NT2/D1 (cell line): ENCODE data around the gene LHX3.
A peak's percentile ranks its signal among the peaks of the same experiment; 100 is the strongest.

Experiments used
- DNase-seq: peaks from one replicate; pipeline ENCODE4 v3.0.0-alpha.2; 2011; ENCODE audit warnings: low read depth, low spot score
- H3K27me3 ChIP-seq: 2 replicates; pipeline ENCODE4 v1.6.0; 2011; ENCODE audit warnings: mild to moderate bottlenecking; ENCODE audit not compliant: insufficient read length, insufficient read depth
- H3K36me3 ChIP-seq: 2 replicates; pipeline ENCODE4 v1.6.1; 2011; ENCODE audit warnings: mild to moderate bottlenecking, low read length, mixed read lengths; ENCODE audit not compliant: insufficient read depth, insufficient read length
- H3K4me1 ChIP-seq: 2 replicates; pipeline ENCODE4 v1.5.1; 2011; ENCODE audit not compliant: insufficient read depth, insufficient read length
- H3K4me3 ChIP-seq: 2 replicates; pipeline ENCODE4 v1.5.1; 2011; ENCODE audit warnings: low read depth; ENCODE audit not compliant: insufficient read length
- H3K9ac ChIP-seq: 2 replicates; pipeline ENCODE4 v1.6.0; 2011; ENCODE audit warnings: low read depth; ENCODE audit not compliant: insufficient read length
- H3K9me3 ChIP-seq: 2 replicates; pipeline ENCODE4 v1.5.1; 2011; ENCODE audit warnings: mild to moderate bottlenecking, low read length; ENCODE audit not compliant: insufficient read depth
- SUZ12 ChIP-seq: IDR thresholded peaks from 2 replicates; pipeline ENCODE4 v1.6.1; 2011; ENCODE audit not compliant: insufficient read length, insufficient read depth; ENCODE audit errors: extremely low read depth
- YY1 ChIP-seq: IDR thresholded peaks from 2 replicates; pipeline ENCODE4 v1.6.1; 2011; ENCODE audit not compliant: insufficient read length, insufficient read depth
- ZNF274 ChIP-seq: IDR thresholded peaks from 2 replicates; pipeline ENCODE4 v1.6.1; 2011; ENCODE audit warnings: mild to moderate bottlenecking, low read depth, low read length

LHX3 gene

DNA sequence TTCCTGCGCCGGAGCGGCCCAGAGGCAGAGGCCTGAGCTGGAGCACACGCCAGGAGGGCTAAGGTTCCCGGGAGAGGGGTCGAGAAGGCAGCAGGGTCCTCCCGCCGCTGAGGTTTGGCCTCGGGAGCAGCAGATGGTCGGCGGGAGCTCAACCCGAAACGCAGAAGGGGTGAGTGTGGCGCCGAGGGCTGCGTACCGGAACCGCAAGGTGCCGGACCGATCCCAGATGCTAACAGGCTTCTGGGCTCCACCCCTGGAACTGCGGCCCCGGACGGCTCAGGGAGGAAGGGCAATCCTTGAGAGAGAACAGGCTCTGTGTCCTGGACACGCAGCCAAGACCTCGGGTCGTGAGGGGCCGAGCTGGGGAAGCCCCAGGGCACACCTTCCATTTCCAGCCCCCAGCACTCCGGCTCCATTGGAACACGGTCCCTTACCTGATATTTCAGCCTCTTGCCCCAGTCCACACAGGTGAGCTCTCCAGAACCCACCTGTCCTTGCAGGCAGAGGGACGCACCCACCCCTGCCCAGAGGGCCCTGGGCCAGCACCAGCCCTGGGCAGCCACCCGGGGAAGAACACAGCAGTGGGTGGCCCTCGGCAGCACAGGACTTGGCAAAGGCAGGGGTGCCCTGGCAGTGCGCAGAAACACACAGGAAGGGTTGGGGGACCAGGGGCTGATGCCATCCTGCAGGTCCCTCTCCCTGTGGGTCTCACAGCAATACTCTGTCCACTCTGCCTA lies 1.4 kb downstream of the LHX3 start:
- H3K9ac ChIP-seq: no peak overlapping the region
- H3K27me3 ChIP-seq: peaks cover 72% of the 10 kb centered on the region
- H3K9me3 ChIP-seq: no peaks in the 10 kb centered on the region
- peak overlapping the region; percentile 5 for H3K4me3 ChIP-seq
- no peak for DNase-seq
- peaks cover 17% of the 10 kb centered on the region for H3K4me1 ChIP-seq
- H3K36me3 ChIP-seq: peaks cover 21% of the 10 kb centered on the region
- TF ChIP-seq SUZ12 (no peak), ZNF274 (no peak), YY1 (no peak)

- Histone ChIP-seq H3K9ac (no peak overlapping the region), H3K9me3 (no peaks in the 10 kb centered on the region), H3K36me3 (peaks cover 14% of the 10 kb centered on the region), H3K4me1 (peaks cover 17% of the 10 kb centered on the region), H3K4me3 (peak overlapping the region; percentile 15), H3K27me3 (peaks cover 80% of the 10 kb centered on the region)
- DNase-seq: no peak
- TF ChIP-seq ZNF274 (no peak), SUZ12 (peak; percentile 46), YY1 (no peak)
Measured at GRCh38 chr9:136202454-136203407, 2.2 kb downstream of the LHX3 start.

DNA sequence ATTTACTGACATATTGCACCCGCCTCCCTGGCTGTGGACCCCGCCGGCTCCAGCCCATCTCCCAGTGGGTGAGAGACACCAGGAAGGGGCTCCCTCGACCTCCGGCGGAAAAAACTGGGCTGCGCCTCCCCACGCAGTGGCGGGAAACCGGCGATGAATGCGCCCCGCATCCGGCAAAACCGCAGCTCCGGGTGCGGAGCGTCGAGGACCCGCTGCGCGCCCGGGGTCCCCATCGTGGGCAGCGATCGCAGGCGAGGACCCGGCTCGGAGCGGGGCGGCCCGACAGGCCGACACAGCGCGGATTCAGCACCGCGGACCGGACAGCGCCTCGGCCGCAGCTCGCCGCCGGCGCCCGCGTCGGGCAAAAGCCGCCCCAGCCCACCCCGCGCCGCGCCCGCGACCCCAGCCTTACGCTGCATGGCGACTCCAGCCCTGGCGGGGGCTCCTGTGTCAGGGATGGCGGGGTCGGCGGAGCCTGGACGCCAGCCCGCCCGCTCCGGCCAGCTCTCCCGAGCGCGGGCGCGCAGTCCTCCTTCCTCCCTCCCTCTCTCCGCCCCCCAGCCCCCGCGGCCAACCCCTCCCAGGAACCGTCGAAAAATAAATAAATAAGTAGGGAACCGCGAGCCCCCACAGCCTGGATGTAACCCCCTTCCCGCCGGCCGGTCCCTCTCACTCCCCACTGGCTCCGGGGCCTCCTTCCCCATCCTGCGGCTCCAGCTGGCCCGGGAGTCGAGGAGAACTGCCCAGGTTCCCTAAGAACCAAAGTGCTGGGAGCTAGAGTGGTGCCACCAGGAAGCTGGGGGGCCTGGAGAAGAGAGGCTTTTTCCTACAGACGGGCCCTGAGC lies 3.1 kb downstream of the LHX3 start:
- H3K4me1 ChIP-seq: peaks cover 23% of the 10 kb centered on the region
- TF ChIP-seq SUZ12 (peak; percentile 91), YY1 (no peak)
- no peak for DNase-seq
- peaks cover 89% of the 10 kb centered on the region for H3K27me3 ChIP-seq
- peaks cover 10% of the 10 kb centered on the region for H3K36me3 ChIP-seq
- H3K4me3 ChIP-seq: no peak overlapping the region
- H3K9me3 ChIP-seq: no peaks in the 10 kb centered on the region
- H3K9ac ChIP-seq: no peak overlapping the region

GRCh38 chr9:136201174-136201573 lies 3.8 kb downstream of the LHX3 start:
- no peaks in the 10 kb centered on the region for H3K9me3 ChIP-seq
- H3K9ac ChIP-seq: no peak overlapping the region
- peaks cover 29% of the 10 kb centered on the region for H3K4me1 ChIP-seq
- no peak for DNase-seq
- H3K4me3 ChIP-seq: no peak overlapping the region
- H3K36me3 ChIP-seq: peaks cover 8% of the 10 kb centered on the region
- TF ChIP-seq SUZ12 (no peak), YY1 (no peak), ZNF274 (no peak)
- H3K27me3 ChIP-seq: peaks cover 96% of the 10 kb centered on the region

DNA sequence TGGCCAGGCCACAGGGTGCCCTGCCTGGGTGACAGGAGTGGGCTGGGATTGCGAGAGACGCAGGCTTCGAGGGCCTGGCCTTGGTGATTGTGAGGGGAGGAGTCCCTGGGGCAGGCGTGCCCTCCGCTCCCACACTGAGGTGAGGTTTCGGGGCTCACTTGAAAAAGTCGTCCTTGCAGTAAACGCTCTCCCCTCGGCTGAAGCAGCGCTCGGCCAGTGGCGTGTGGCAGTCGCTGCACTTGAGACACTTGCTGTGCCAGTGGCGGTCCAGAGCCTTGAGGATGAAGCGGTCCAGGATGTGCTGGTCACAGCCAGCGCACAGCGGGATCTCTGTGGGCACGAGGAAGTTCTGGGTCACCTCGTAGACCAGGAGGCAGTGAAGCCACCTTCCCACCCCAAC lies 4.5 kb downstream of the LHX3 start:
- H3K9ac ChIP-seq: no peak overlapping the region
- H3K36me3 ChIP-seq: peaks cover under 1% of the 10 kb centered on the region
- no peak for TF ChIP-seq YY1
- no peak for TF ChIP-seq ZNF274
- TF ChIP-seq SUZ12: no peak
- peaks cover 96% of the 10 kb centered on the region for H3K27me3 ChIP-seq
- H3K4me3 ChIP-seq: no peak overlapping the region
- no peaks in the 10 kb centered on the region for H3K9me3 ChIP-seq
- H3K4me1 ChIP-seq: peaks cover 33% of the 10 kb centered on the region
- DNase-seq: no peak

DNA sequence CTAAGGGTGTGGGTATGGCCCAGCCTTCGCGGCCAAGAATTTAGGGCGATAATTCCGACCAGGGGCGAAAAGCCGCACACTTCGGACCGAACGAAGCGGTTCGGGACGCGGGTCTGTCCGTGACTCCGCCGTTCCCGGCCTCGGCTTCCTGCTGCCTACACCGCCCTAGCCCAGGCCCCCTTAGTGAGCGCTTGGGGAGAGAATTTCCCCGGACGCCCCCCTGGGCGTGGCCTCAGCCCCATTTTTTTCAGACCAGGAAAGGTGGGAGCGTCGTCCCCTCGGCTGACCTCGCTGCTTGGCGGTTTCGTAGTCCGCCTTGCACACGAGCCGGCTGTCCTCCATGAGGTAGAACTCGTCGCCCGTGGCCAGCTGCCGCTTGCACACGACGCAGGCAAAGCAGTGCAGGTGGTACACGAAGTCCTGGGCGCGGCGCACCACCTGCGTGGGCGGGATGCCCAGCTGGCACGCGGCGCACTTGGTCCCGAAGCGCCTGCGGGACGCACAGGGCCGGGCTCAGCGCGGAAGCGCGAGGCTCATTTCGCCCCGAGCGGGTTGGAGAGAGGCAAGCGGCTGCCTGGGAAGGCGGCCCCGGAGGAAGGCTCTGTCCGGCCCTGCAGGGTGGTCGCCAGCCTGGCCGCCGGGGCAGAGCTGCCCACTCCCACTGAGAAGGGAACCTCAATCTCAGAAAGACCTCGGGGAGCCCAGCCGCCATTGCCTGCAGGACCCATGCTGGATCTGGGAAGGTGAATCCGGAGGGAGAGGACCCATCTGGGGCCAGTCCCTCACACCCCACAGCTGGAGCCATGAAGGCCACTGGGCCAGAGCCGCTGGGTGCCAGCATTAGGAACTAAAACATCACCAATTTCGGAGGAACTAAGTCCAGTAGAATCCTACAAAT lies 5.3 kb downstream of the LHX3 start:
- Histone ChIP-seq H3K4me1 (peaks cover 31% of the 10 kb centered on the region), H3K4me3 (no peak overlapping the region), H3K27me3 (peaks cover 98% of the 10 kb centered on the region), H3K9me3 (no peaks in the 10 kb centered on the region), H3K36me3 (no peaks in the 10 kb centered on the region), H3K9ac (no peak overlapping the region)
- TF ChIP-seq YY1: no peak
- no peak for TF ChIP-seq ZNF274
- TF ChIP-seq SUZ12: no peak
- no peak for DNase-seq
